ENCODE results near the gene CACUL1.
"Not testable (repeated sequence)": the region's sequence is repeated elsewhere in the genome, so short reads cannot be mapped to it uniquely, and the experiment has no call there.

CACUL1 gene

GRCh38 chr10:118768041-118768919, 13.5 kb upstream of the CACUL1 start:
- no peak for DNase-seq

- DNase-seq: no peak
Measured at GRCh38 chr10:118767297-118768040, 12.7 kb upstream of the CACUL1 start.

GRCh38 chr10:118764195-118764594, 9.4 kb upstream of the CACUL1 start:
- no peak for DNase-seq

DNA sequence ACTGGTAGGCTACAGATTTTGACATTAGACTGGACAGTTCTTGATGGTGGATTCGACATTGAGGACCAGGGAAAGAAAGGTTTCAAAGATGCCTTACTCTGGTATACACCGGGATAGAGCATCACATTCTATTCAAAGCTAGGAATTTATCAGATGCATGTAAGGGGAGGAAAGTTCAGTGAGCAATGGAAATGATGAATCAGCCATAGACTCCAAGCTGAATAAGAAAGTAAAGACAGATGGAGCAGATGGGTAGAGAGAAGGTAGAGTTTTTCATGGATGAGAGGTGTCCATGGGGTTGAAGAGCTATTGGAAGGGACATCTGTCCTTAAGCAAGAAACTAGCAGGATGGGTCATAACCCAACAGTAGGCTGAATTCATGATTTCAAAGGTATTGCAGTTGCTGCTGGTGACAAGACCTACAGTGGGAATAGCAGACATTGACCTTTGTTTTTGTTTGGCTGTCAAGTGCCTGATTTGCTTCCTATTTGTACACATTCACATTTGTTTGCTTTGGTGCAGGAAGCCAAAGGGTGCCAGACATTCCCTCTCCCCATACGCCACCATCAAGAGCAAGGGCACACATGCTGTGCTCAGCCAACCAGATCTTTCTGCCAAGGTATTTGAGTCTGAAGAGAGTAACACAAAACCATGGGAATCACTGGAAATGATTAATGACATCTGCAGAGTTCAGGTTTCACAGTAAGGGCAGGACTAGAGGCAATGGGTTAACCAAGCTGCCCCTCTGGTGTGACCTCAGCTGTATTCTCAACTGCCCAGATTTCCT, 8.6 kb upstream of the CACUL1 start:
- DNase-seq: no peak

DNA sequence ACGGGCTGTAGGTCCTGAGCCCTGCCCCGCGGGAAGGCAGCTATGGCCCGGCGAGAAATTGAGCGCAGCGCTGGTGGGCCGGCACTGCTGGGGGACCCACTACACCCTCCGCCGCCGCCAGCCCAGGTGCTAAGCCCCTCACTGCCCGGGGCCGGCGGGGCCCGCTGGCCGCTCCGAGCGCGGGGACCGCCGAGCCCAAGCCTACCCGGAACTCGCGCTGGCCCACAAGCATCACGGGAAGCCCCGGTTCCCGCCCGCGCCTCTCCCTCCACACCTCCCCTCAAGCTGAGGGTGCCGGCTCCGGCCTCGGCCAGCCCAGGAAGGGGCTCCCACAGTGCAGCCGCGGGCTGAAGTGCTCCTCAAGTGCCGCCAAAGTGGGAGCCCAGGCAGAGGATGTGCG, 5.5 kb upstream of the CACUL1 start:
- no peak for DNase-seq

GRCh38 chr10:118758449-118758848, 3.7 kb upstream of the CACUL1 start:
- no peak for DNase-seq

- peak; percentile 20 for DNase-seq
Measured at GRCh38 chr10:118754229-118754555, 578 bp downstream of the CACUL1 start.

DNA sequence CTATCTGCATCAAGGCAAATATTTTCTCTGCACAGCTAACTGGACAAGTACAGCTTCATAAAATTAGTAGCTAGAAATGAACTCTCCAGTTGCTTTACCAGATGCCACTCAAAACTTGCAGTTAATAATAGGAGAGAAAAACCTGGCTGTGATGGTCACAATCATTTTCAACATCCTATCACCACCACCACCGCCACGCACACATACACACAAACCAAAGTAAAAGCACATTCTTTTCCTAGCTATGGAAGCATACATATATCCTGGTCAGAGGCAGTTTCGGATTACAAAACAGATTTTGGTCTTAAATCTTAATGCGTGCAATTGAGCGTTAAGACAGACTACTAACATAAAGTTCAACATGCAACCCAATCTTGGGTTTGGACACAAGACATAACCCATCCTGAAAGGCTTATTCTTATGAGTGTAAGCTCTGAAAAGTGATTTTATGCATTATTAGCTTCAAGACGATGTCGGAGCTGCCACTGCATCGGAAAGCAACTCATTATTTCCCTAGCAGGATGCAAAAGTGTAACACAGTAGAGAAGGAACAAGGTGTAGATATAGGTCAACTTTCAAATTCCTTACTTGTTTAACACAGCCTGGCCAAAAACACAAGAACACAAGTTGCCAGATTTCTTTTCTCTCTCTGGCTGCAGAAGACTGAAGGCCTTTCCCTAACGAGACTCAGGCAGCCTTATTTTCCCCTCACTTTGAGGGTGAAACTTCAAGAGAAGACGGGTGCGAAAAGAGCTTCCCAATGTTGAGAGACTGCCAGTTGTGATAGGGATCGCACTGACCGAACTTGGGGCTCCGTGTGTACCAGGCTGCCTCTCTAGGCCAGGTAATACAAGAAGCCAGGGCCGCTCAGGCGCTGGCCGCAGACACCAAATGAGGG, 1.2 kb downstream of the CACUL1 start:
- no peak for DNase-seq

DNA sequence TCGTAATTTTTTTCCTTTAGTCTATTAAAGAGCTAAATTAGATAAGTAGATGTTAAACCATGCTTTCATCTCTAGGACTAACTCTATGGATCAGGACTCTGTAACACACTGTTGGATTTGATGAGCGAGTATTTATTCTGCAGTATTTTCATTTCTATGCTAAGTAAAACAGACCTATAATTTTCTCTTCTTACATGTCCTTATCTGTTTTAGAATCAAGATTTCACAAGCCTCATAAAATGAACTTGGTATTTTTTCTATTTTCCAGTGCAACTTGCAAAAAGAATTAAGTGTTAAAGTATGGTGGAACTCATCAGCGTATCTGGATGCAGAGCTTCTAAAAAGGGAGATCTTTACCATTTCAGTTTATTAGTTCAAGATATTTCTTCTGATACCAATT, 2.4 kb downstream of the CACUL1 start:
- no peak for DNase-seq

GRCh38 chr10:118751265-118751664, 3.5 kb downstream of the CACUL1 start:
- DNase-seq: no peak

- DNase-seq: no peak
Measured at GRCh38 chr10:118748041-118748440, 6.7 kb downstream of the CACUL1 start.

DNA sequence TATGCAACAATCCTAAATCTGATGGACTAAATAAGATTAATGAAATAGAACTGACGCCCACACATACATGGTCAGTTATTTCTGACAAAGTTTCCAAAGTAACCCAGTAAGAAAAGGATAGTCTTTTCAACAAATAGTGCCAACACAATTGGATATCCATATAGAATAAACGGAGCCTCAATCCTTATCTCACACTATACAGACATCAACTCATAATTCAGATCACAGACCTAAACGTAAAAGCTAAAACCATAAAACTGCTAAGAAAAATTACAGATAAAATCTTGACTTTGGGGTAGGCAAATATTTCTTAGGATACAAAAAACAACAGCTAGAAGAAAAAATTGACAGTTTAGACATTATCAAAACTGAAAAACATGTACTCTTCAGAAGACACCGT, 8.5 kb downstream of the CACUL1 start:
- no peak for DNase-seq

DNA sequence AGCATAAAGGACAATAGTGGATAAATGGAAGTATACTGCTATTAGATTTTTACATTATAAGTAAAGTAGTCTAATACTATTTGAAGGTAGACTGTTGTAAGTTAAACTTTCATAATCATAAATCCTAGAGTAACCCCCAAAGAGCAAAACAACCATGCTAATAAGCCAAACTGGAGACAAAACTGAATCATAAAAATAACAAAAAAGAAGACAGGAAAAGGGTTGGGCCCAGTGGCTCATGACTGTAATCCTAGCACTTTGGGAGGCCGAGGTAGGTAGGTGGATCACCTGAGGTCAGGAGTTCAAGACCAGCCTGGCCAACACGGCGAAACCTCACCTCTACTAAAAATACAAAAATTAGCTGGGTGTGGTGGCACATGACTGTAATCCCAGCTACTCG, 9.7 kb downstream of the CACUL1 start:
- DNase-seq: no peak

GRCh38 chr10:118744346-118744918, 10.3 kb downstream of the CACUL1 start:
- DNase-seq: not testable (repeated sequence)

GRCh38 chr10:118742782-118743181, 12.0 kb downstream of the CACUL1 start:
- no peak for DNase-seq

GRCh38 chr10:118742032-118742431, 12.7 kb downstream of the CACUL1 start:
- no peak for DNase-seq

- DNase-seq: no peak
Measured at GRCh38 chr10:118738406-118738805, 16.4 kb downstream of the CACUL1 start.

DNA sequence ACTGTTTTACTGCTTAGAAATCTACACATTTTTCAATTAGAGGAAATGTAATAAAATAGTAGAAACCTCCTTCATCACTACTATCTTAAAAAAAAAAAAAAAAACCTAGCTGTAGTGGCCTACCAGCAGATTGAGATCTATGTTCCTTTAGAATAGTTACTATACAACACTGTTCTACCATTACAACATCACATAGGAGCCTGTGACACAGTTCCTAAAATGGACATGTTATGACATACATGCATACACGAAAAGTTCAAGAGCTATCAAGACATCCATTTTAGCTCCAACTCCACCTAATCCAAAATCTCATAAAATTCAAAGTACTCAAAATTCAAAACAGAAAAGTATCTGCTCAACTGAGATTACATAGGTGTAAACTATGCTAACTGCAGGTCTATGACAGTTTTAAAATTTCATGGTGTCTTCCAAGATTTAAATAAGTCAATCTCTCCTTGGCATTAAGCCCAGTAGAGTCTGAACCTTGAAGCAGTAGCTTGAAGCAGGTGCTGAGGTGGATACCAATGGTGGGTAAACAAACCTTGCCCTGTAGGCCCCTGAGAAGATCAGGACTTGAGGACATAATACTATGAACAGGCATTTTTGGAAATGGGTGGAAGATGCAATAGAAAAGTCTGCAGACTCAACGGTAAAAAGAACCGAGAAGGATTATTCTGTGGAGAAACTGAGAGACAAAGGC, 17.0 kb downstream of the CACUL1 start:
- DNase-seq: no peak

DNA sequence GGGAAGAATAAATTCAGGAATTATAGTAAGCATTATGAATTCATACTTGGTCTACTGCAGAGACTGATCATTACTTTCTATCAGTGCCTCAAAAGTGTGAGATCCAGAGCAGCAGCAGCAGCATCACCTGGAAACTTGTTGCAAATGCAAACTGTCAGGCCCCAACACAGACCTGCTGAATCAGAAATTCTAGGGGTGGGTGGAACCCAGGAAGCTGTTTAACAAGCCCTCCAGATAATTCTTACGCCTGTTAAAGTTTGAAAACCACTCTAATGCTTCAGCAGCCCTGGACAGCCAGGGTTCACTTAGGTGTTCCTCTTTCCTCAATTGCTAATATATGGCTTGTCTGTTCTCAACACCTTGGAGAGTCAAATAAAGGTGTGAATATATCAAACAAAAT, 19.5 kb downstream of the CACUL1 start:
- DNase-seq: no peak

GRCh38 chr10:118734475-118734874, 20.3 kb downstream of the CACUL1 start:
- DNase-seq: no peak
